ENCODE results near the gene KANTR.

The KANTR gene

DNA sequence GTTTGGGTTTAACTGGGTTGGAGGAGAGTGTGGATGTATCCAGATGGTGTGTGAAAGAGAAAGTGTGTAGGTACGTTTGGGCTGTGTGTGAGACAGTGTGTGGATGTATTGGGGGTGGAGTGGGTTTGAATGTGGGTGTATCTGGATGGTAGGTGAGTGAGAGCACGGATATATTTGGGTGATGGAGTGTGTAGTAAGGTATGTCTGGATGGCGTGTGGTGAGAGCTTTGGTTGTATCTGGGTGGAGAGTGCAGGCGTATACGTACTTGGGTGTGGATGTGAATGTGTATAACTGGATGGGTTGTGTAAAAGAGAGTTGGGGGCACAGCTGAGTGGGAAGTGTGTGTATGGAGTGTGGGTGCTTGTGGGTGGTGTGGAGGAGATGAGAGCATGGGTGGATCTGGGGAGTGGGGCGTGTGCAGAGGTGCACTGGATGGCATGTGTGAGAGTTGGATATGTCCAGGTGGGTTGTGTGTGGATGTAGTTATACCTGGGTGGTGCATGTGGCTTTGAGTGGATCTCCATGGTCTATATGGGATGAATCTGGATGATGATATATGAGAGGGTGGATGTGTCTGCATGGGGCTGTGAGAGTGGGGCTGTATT lies 38.6 kb upstream of the KANTR start:
- in situ Hi-C loops (cut with MboI; ENCODE audit: low pct_unique_long_range_greater_than_20kb, low sequenced_read_pairs, unreplicated experiment), result no loop called here
- TF ChIP-seq CTCF (IDR thresholded peaks at IDR 0.05; ENCODE audit: extremely low read depth, insufficient read depth, missing control alignments), result no peak
- DNase-seq (ENCODE audit: low spot score), result no peak

- in situ Hi-C loops (cut with MboI; ENCODE audit: low pct_unique_long_range_greater_than_20kb, low sequenced_read_pairs, unreplicated experiment), result no loop called here
- DNase-seq (ENCODE audit: low spot score), result no peak
- TF ChIP-seq CTCF (IDR thresholded peaks at IDR 0.05; ENCODE audit: extremely low read depth, insufficient read depth, missing control alignments), result no peak
Measured at GRCh38 chrX:53056292-53056691, 37.6 kb upstream of the KANTR start.

DNA sequence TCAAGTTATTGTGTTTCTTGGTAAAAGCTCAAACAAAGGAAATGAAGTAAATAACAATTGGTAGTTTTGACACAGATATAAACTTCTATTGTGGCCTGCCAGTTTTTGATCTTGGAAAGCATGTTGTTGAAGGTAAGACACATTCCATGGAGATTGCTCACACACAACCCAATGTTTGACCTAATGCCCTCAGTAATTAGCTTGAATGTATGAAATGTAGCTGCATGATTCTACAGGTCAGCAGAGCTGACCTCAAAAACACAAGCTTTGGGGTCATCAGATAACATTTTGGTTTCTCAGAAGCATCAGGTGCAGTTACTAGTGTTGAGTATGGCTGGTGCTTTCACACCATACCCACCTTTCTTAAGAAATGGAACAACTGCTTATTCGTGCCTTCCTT lies 28.8 kb upstream of the KANTR start:
- TF ChIP-seq CTCF (IDR thresholded peaks at IDR 0.05; ENCODE audit: extremely low read depth, insufficient read depth, missing control alignments), result no peak
- DNase-seq (ENCODE audit: low spot score), result no peak
- in situ Hi-C loops (cut with MboI; ENCODE audit: low pct_unique_long_range_greater_than_20kb, low sequenced_read_pairs, unreplicated experiment), result no loop called here

GRCh38 chrX:53071064-53071463 lies 22.9 kb upstream of the KANTR start:
- no peak for DNase-seq (ENCODE audit: low spot score)
- in situ Hi-C loops (cut with MboI; ENCODE audit: low pct_unique_long_range_greater_than_20kb, low sequenced_read_pairs, unreplicated experiment), result no loop called here
- TF ChIP-seq CTCF (IDR thresholded peaks at IDR 0.05; ENCODE audit: extremely low read depth, insufficient read depth, missing control alignments), result no peak

- DNase-seq (ENCODE audit: low spot score), result peak; percentile 77
- in situ Hi-C loops (cut with MboI; ENCODE audit: low pct_unique_long_range_greater_than_20kb, low sequenced_read_pairs, unreplicated experiment), result no loop called here
- TF ChIP-seq CTCF (IDR thresholded peaks at IDR 0.05; ENCODE audit: extremely low read depth, insufficient read depth, missing control alignments), result peak; percentile 65
Measured at GRCh38 chrX:53071604-53072417, 22.1 kb upstream of the KANTR start.

DNA sequence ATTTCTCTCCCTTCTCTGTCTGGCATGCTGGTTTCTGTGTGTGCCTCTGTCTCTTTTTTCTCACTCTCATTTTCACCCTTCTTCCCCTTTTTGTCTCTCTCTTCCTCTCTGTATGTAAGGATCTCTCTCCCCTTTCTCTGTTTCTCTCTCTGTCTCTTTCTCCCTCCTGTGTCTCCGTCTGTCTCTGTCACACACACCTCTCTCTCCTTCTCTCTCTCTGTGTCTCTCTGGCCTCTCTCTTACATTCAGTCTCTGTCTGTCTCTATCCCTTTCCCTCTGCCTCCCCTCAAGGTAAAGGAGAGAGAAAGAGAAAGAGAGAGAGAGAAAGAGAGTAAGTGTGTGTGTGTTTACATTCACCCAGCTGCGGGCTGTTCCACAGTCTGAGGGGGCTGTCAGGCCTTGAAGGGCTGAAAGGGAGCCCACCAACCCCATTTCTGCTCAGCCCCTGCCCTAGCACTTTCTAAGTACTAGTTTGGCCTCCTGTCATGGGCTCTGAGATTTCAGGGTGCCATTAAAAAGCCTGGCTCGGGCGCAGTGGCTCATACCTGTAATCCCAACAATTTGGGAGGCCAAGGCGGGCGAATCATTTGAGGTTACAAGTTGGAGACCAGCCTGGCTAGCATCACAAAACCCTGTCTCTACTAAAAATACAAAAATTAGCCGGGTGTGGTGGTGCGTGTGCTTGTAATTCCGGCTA lies 21.4 kb upstream of the KANTR start:
- no peak for TF ChIP-seq CTCF (IDR thresholded peaks at IDR 0.05; ENCODE audit: extremely low read depth, insufficient read depth, missing control alignments)
- DNase-seq (ENCODE audit: low spot score), result no peak
- in situ Hi-C loops (cut with MboI; ENCODE audit: low pct_unique_long_range_greater_than_20kb, low sequenced_read_pairs, unreplicated experiment), result no loop called here
